ENCODE data around the gene RPRM.
"Not testable (repeated sequence)": the region's sequence is repeated elsewhere in the genome, so short reads cannot be mapped to it uniquely, and the experiment has no call there.

RPRM gene

DNA sequence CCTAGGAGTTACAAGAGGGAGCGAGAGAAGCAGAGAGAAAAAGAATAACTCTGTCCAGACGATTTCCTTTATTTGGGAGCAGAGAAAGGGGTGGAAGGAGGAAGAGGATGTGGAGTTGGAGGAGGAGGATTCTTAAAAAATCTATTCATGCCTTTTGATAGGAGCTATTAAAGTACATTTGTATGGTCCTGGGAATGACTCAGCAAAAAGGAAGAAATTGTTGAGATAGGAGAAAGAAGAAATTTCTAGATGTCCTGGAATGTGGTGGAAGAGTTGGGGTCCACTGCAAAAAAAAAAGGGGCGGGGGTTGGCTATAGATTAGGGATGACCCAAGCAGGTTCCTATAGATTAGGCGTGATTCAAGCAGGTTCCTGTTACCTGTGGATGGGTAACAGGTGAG lies 32.4 kb upstream of the RPRM start:
- H3K4me3 ChIP-seq (ENCODE audit: low read depth, low read length, poor library complexity, severe bottlenecking): no peak overlapping the region
- no peaks in the 10 kb centered on the region for H3K79me2 ChIP-seq (ENCODE audit: insufficient read depth, low read length)
- no peak overlapping the region for H2AFZ ChIP-seq (ENCODE audit: low read length)
- no peaks in the 10 kb centered on the region for H3K9me2 ChIP-seq (ENCODE audit: low read depth, low read length)
- TF ChIP-seq EZH2 (IDR thresholded peaks at IDR 0.05; ENCODE audit: borderline replicate concordance, low read length): no peak
- TF ChIP-seq, protein P1, sequence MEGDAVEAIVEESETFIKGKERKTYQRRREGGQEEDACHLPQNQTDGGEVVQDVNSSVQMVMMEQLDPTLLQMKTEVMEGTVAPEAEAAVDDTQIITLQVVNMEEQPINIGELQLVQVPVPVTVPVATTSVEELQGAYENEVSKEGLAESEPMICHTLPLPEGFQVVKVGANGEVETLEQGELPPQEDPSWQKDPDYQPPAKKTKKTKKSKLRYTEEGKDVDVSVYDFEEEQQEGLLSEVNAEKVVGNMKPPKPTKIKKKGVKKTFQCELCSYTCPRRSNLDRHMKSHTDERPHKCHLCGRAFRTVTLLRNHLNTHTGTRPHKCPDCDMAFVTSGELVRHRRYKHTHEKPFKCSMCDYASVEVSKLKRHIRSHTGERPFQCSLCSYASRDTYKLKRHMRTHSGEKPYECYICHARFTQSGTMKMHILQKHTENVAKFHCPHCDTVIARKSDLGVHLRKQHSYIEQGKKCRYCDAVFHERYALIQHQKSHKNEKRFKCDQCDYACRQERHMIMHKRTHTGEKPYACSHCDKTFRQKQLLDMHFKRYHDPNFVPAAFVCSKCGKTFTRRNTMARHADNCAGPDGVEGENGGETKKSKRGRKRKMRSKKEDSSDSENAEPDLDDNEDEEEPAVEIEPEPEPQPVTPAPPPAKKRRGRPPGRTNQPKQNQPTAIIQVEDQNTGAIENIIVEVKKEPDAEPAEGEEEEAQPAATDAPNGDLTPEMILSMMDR (IDR thresholded peaks at IDR 0.05; ENCODE audit: low read length): no peak
- no peaks in the 10 kb centered on the region for H3K27me3 ChIP-seq (ENCODE audit: insufficient read depth, low read length)
- no peaks in the 10 kb centered on the region for H3K36me3 ChIP-seq (ENCODE audit: insufficient read depth, low read length)
- H4K20me1 ChIP-seq (ENCODE audit: insufficient read depth, low read length): no peaks in the 10 kb centered on the region
- H3K9ac ChIP-seq (ENCODE audit: low read length): no peak overlapping the region
- H3K27ac ChIP-seq (ENCODE audit: low read depth, low read length, poor library complexity, severe bottlenecking): no peak overlapping the region
- no peak overlapping the region for H3K4me2 ChIP-seq (ENCODE audit: low read length)
- no peaks in the 10 kb centered on the region for H3F3A ChIP-seq (ENCODE audit: insufficient read depth, low read length)
- no peaks in the 10 kb centered on the region for H3K4me1 ChIP-seq (ENCODE audit: insufficient read depth, low read length, severe bottlenecking)
- H3K9me3 ChIP-seq (ENCODE audit: low read length): no peaks in the 10 kb centered on the region

DNA sequence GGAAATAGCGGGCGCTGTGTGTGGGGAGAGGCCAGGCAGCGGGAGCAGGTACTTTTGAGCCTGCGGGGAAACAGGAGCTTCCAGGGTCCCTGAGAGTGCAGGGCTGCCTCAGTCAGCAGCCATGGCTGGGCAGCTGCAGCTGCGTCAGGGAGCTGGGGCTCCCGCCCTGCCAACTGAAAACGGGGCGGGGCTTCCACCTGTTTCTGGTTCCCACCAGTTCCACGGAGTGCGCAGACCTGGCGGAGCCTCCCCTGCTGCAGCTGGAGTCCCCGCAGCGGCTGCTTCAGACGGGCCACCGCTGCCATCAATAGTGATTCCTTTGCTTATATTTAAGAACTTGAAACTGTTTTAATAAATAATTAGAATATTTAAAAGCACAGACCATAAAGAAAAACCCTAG lies 30.6 kb upstream of the RPRM start:
- no peak overlapping the region for H3K27ac ChIP-seq (ENCODE audit: low read depth, low read length, poor library complexity, severe bottlenecking)
- no peak overlapping the region for H3K9ac ChIP-seq (ENCODE audit: low read length)
- H4K20me1 ChIP-seq (ENCODE audit: insufficient read depth, low read length): no peaks in the 10 kb centered on the region
- no peaks in the 10 kb centered on the region for H3K79me2 ChIP-seq (ENCODE audit: insufficient read depth, low read length)
- no peak overlapping the region for H3K4me2 ChIP-seq (ENCODE audit: low read length)
- no peak overlapping the region for H3K4me3 ChIP-seq (ENCODE audit: low read depth, low read length, poor library complexity, severe bottlenecking)
- no peaks in the 10 kb centered on the region for H3K9me2 ChIP-seq (ENCODE audit: low read depth, low read length)
- no peaks in the 10 kb centered on the region for H3K9me3 ChIP-seq (ENCODE audit: low read length)
- H3K36me3 ChIP-seq (ENCODE audit: insufficient read depth, low read length): no peaks in the 10 kb centered on the region
- TF ChIP-seq EZH2 (IDR thresholded peaks at IDR 0.05; ENCODE audit: borderline replicate concordance, low read length): no peak
- TF ChIP-seq, protein P1 (IDR thresholded peaks at IDR 0.05; ENCODE audit: low read length): no peak
- H3K27me3 ChIP-seq (ENCODE audit: insufficient read depth, low read length): no peaks in the 10 kb centered on the region
- no peaks in the 10 kb centered on the region for H3K4me1 ChIP-seq (ENCODE audit: insufficient read depth, low read length, severe bottlenecking)
- H3F3A ChIP-seq (ENCODE audit: insufficient read depth, low read length): no peaks in the 10 kb centered on the region
- H2AFZ ChIP-seq (ENCODE audit: low read length): no peak overlapping the region

DNA sequence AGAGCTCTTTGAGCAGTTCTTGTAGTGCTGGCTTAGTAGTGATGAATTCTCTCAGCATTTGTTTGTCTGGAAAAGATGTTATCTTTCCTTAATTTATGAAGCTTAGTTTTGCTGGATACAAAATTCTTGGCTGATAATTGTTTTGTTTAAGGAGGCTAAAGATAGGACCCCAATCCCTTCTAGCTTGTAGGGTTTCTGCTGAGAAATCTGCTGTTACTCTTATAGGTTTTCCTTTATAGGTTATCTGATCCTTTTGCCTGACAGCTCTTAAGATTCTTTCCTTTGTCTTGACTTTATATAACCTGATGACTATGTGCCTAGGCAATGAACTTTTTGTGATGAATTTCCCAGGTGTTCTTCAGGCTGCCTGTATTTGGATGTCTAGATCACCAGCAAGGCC lies 27.9 kb upstream of the RPRM start:
- H3K4me2 ChIP-seq (ENCODE audit: low read length); H2AFZ ChIP-seq (ENCODE audit: low read length); H3K4me1 ChIP-seq (ENCODE audit: insufficient read depth, low read length, severe bottlenecking); H3K79me2 ChIP-seq (ENCODE audit: insufficient read depth, low read length); H3K9me2 ChIP-seq (ENCODE audit: low read depth, low read length); H3K27me3 ChIP-seq (ENCODE audit: insufficient read depth, low read length); H3K9me3 ChIP-seq (ENCODE audit: low read length); H3K27ac ChIP-seq (ENCODE audit: low read depth, low read length, poor library complexity, severe bottlenecking); H3K36me3 ChIP-seq (ENCODE audit: insufficient read depth, low read length); H3F3A ChIP-seq (ENCODE audit: insufficient read depth, low read length); H4K20me1 ChIP-seq (ENCODE audit: insufficient read depth, low read length); H3K9ac ChIP-seq (ENCODE audit: low read length); H3K4me3 ChIP-seq (ENCODE audit: low read depth, low read length, poor library complexity, severe bottlenecking): not testable (repeated sequence)

DNA sequence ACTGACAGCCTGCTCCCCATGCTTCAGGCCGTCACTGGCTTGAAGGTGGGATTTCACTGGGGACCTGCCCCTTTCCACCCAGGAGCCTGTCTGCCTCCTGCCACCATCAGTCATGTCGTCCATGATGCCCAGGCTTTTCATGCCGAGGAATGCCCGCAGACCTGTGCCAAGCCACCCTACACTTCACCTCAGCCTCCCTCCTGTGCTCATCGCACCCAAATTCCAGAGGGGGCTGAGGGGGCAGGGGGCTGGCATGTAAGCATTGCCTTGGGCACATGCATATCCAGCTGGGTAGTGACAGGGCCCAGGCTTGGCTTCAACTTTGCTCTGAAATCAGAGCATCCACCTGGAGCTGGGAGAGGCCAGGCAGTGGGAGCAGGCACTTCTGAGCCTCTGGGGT lies 20.9 kb upstream of the RPRM start:
- H4K20me1 ChIP-seq (ENCODE audit: insufficient read depth, low read length): no peaks in the 10 kb centered on the region
- no peak overlapping the region for H3K9ac ChIP-seq (ENCODE audit: low read length)
- no peak overlapping the region for H3K4me2 ChIP-seq (ENCODE audit: low read length)
- TF ChIP-seq EZH2 (IDR thresholded peaks at IDR 0.05; ENCODE audit: borderline replicate concordance, low read length): no peak
- TF ChIP-seq, protein P1 (IDR thresholded peaks at IDR 0.05; ENCODE audit: low read length): no peak
- no peak overlapping the region for H3K4me3 ChIP-seq (ENCODE audit: low read depth, low read length, poor library complexity, severe bottlenecking)
- H2AFZ ChIP-seq (ENCODE audit: low read length): no peak overlapping the region
- H3K36me3 ChIP-seq (ENCODE audit: insufficient read depth, low read length): no peaks in the 10 kb centered on the region
- no peaks in the 10 kb centered on the region for H3K9me2 ChIP-seq (ENCODE audit: low read depth, low read length)
- no peak overlapping the region for H3K27ac ChIP-seq (ENCODE audit: low read depth, low read length, poor library complexity, severe bottlenecking)
- H3K27me3 ChIP-seq (ENCODE audit: insufficient read depth, low read length): no peaks in the 10 kb centered on the region
- no peaks in the 10 kb centered on the region for H3K9me3 ChIP-seq (ENCODE audit: low read length)
- no peaks in the 10 kb centered on the region for H3K4me1 ChIP-seq (ENCODE audit: insufficient read depth, low read length, severe bottlenecking)
- no peaks in the 10 kb centered on the region for H3F3A ChIP-seq (ENCODE audit: insufficient read depth, low read length)
- no peaks in the 10 kb centered on the region for H3K79me2 ChIP-seq (ENCODE audit: insufficient read depth, low read length)

Data from OCI-LY1 (cell line).